Upper lobe of left lung (tissue), 6 donors: Measurements from ENCODE around the gene UNC79. TPM values are rescaled to one million over a fixed set of nuclear protein-coding genes. Genes with fewer than 3 reads are reported as not detected.

Experiments
- ATAC-seq, 2 donors: fragments of 200-7000 bp; cut with Tn5 transposase; one replicate each; pipeline ENCODE4 v1.9.1; 2022; ENCODE audit warnings: mild to moderate bottlenecking in 2 of 2, moderate library complexity in 2 of 2; ENCODE audit not compliant: low FRiP score in 2 of 2
- DNase-seq, 2 donors: peaks; one replicate each; pipeline ENCODE4 v3.0.0-alpha.2; 2019 to 2020
- H3K27ac ChIP-seq, 4 donors: fragments of 200-600 bp; sonication (generic); one replicate each; pipeline ENCODE4 v1.5.1; 2016 to 2019
- H3K27me3 ChIP-seq, 4 donors: fragments of 200-600 bp; sonication (generic); one replicate each; pipeline ENCODE4 v1.5.1; 2017 to 2019
- H3K36me3 ChIP-seq, 4 donors: fragments of 200-600 bp; sonication (generic); one replicate each; pipeline ENCODE4 v1.5.1; 2016 to 2019
- H3K4me1 ChIP-seq, 4 donors: fragments of 200-600 bp; sonication (generic); one replicate each; pipeline ENCODE4 v1.5.1; 2018 to 2019
- H3K4me3 ChIP-seq, 4 donors: fragments of 200-600 bp; sonication (generic); one replicate each; pipeline ENCODE4 v1.5.1; 2017 to 2019; ENCODE audit warnings: mild to moderate bottlenecking in 2 of 4, moderate library complexity in 1 of 4
- H3K9me3 ChIP-seq, 4 donors: fragments of 200-600 bp; sonication (generic); one replicate each; pipeline ENCODE4 v1.5.1; 2018 to 2019
- CTCF ChIP-seq, 6 experiments: fragments of 450-650 bp in 4 of 6; fragments of 200-600 bp in 2 of 6; sonication (generic) in 2 of 6; IDR thresholded peaks; one replicate each; pipeline ENCODE4 v1.5.1; 2016 to 2019; ENCODE audit warnings: antibody characterized with exemption in 6 of 6
- EP300 ChIP-seq, 4 donors: sonication (generic); formaldehyde crosslinking; IDR thresholded peaks; one replicate each; pipeline ENCODE4 v1.5.1; 2017; ENCODE audit warnings: antibody characterized with exemption in 4 of 4, control low read depth in 2 of 4
- POLR2A ChIP-seq, 4 donors: fragments of 450-650 bp; IDR thresholded peaks; one replicate each; pipeline ENCODE4 v1.5.1; 2016 to 2017; ENCODE audit warnings: antibody characterized with exemption in 4 of 4, mild to moderate bottlenecking in 2 of 4
- POLR2AphosphoS5 ChIP-seq, 2 donors: sonication (generic); formaldehyde crosslinking; IDR thresholded peaks; one replicate each; pipeline ENCODE4 v1.5.1; 2017; ENCODE audit warnings: antibody characterized with exemption in 2 of 2
- WGBS, 2 donors: methylation state at CpG; one replicate each; pipeline ENCODE4 v1.1.5; 2017 to 2018; 5-methylcytosine and 5-hydroxymethylcytosine counted together
- total RNA-seq, 6 donors: library from RNA; depleted of rRNA in 4 of 6; stranded (reverse); fragments of >200 nt in 4 of 6; gene quantifications; one replicate each; pipeline versions ENCODE4 v1.1.0 to v1.2.1, GENCODE V29; 2016 to 2021
- donor health status: DM: no; HTN: no; CAD: no; lungs with moderate emphysema.
- donor health status: DM: no; HTN: yes; CAD: no; lungs with severe emphysema.

UNC79 gene
- total RNA-seq, 6 donors from 2014 or later: 0.09 to 1.0 (median 0.14) TPM

- Histone ChIP-seq H3K4me3 (no peak overlapping the region), H3K36me3 (no peaks in the 10 kb centered on the region), H3K27me3 (no peaks in the 10 kb centered on the region), H3K27ac (no peak overlapping the region), H3K4me1 (no peaks in the 10 kb centered on the region), H3K9me3 (no peaks in the 10 kb centered on the region)
- ATAC-seq (no peak), DNase-seq (no peak)
- WGBS, 2 donors: 31 to 37% methylated on average over 5 of the region's 5 CpGs
- no peak for TF ChIP-seq POLR2A (IDR thresholded peaks at IDR 0.05)
- TF ChIP-seq CTCF (IDR thresholded peaks at IDR 0.05): no peak
Observed at GRCh38 chr14:93688239-93688666, 257.5 kb downstream of the UNC79 start.

- H3K27me3 ChIP-seq: no peaks in the 10 kb centered on the region
- 55 to 63% methylated on average over 4 of the region's 4 CpGs for WGBS, 2 donors
- TF ChIP-seq POLR2AphosphoS5 (IDR thresholded peaks at IDR 0.05): no peak
- no peak for TF ChIP-seq EP300 (IDR thresholded peaks at IDR 0.05)
- TF ChIP-seq POLR2A (IDR thresholded peaks at IDR 0.05): no peak
- TF ChIP-seq CTCF (IDR thresholded peaks at IDR 0.05): no peak
- no peak overlapping the region for H3K4me3 ChIP-seq
- DNase-seq (no peak), ATAC-seq (no peak)
- no peak overlapping the region for H3K27ac ChIP-seq
- no peaks in the 10 kb centered on the region for H3K4me1 ChIP-seq
- no peaks in the 10 kb centered on the region for H3K36me3 ChIP-seq
- no peaks in the 10 kb centered on the region for H3K9me3 ChIP-seq
Observed at GRCh38 chr14:93688820-93689219, 258.1 kb downstream of the UNC79 start.

GRCh38 chr14:93690146-93690545 lies 259.4 kb downstream of the UNC79 start:
- Histone ChIP-seq H3K27me3 (no peaks in the 10 kb centered on the region), H3K9me3 (no peaks in the 10 kb centered on the region), H3K36me3 (no peaks in the 10 kb centered on the region), H3K4me3 (no peak overlapping the region), H3K4me1 (no peaks in the 10 kb centered on the region), H3K27ac (no peak overlapping the region)
- DNase-seq (no peak), ATAC-seq (no peak)
- 65 to 67% methylated on average over 6 of the region's 6 CpGs for WGBS, 2 donors
- TF ChIP-seq POLR2A (IDR thresholded peaks at IDR 0.05) (no peak), POLR2AphosphoS5 (IDR thresholded peaks at IDR 0.05) (no peak), CTCF (IDR thresholded peaks at IDR 0.05) (no peak), EP300 (IDR thresholded peaks at IDR 0.05) (no peak)

GRCh38 chr14:93691042-93691780 lies 260.5 kb downstream of the UNC79 start:
- ATAC-seq (no peak), DNase-seq (no peak)
- H3K9me3 ChIP-seq: no peaks in the 10 kb centered on the region
- no peaks in the 10 kb centered on the region for H3K27me3 ChIP-seq
- WGBS, 2 donors: 85 to 90% methylated on average over 15 to 16 of the region's 16 CpGs
- TF ChIP-seq POLR2A (IDR thresholded peaks at IDR 0.05) (no peak), EP300 (IDR thresholded peaks at IDR 0.05) (no peak), CTCF (IDR thresholded peaks at IDR 0.05) (no peak), POLR2AphosphoS5 (IDR thresholded peaks at IDR 0.05) (no peak)
- no peaks in the 10 kb centered on the region for H3K36me3 ChIP-seq
- H3K27ac ChIP-seq: no peak overlapping the region
- no peak overlapping the region for H3K4me3 ChIP-seq
- no peaks in the 10 kb centered on the region for H3K4me1 ChIP-seq

- DNase-seq (no peak), ATAC-seq (no peak)
- no peaks in the 10 kb centered on the region for H3K36me3 ChIP-seq
- H3K27me3 ChIP-seq: no peaks in the 10 kb centered on the region
- TF ChIP-seq POLR2A (IDR thresholded peaks at IDR 0.05) (no peak), EP300 (IDR thresholded peaks at IDR 0.05) (no peak), CTCF (IDR thresholded peaks at IDR 0.05) (no peak), POLR2AphosphoS5 (IDR thresholded peaks at IDR 0.05) (no peak)
- no peaks in the 10 kb centered on the region for H3K4me1 ChIP-seq
- H3K9me3 ChIP-seq: no peaks in the 10 kb centered on the region
- WGBS, 2 donors: 61 to 76% methylated on average over 6 of the region's 6 CpGs
- no peak overlapping the region for H3K4me3 ChIP-seq
- H3K27ac ChIP-seq: no peak overlapping the region
Observed at GRCh38 chr14:93693914-93694313, 263.2 kb downstream of the UNC79 start.
